PC-9 (cell line): ENCODE measurements around the gene SEMA3C. TPM values are rescaled to one million over a fixed set of nuclear protein-coding genes. Genes with fewer than 3 reads are reported as not detected.
A peak's percentile ranks its signal among the peaks of the same experiment; 100 is the strongest.

Source experiments
- BruUV-seq: library from RNA; stranded (reverse); fragments of 400-500 nt; replicated peaks from 2 replicates; lab custom pipeline; 2021; lab: Mats Ljungman, UMichigan
- CTCF ChIA-PET: fragments of 300-600 bp; sonication (Branson Sonifier 250); formaldehyde crosslinking; loops from one replicate; lab custom pipeline; 2022; ENCODE audit warnings: antibody characterized with exemption; lab: Charles Lee
- POLR2A ChIA-PET: fragments of 300-600 bp; sonication (Branson Sonifier 250); formaldehyde crosslinking; loops from one replicate; lab custom pipeline; 2022; ENCODE audit warnings: antibody characterized with exemption; ENCODE audit not compliant: unreplicated experiment; lab: Charles Lee
- DNase-seq, 2 experiments: peaks; one replicate each; pipeline versions ENCODE4 v3.0.0 to v3.0.0-alpha.2; 2015 to 2022; ENCODE audit warnings: mixed read lengths in 1 of 2
- H2AFZ ChIP-seq: fragments of 200-600 bp; sonication (generic); 2 replicates; pipeline ENCODE4 v1.8.1; 2017; ENCODE audit warnings: antibody characterized with exemption
- H3F3A ChIP-seq: fragments of 200-600 bp; sonication (generic); 2 replicates; pipeline ENCODE4 v1.8.1; 2017; ENCODE audit warnings: antibody characterized with exemption, mild to moderate bottlenecking, low read depth; ENCODE audit not compliant: insufficient read depth
- H3K27ac ChIP-seq: fragments of 200-600 bp; sonication (generic); 2 replicates; pipeline ENCODE4 v1.6.1; 2016; ENCODE audit warnings: mixed run types
- H3K27me3 ChIP-seq: fragments of 200-600 bp; sonication (generic); 2 replicates; pipeline ENCODE4 v1.6.1; 2016; ENCODE audit warnings: low read depth, mixed run types; ENCODE audit not compliant: insufficient read depth
- H3K36me3 ChIP-seq: fragments of 200-600 bp; sonication (generic); 2 replicates; pipeline ENCODE4 v1.6.1; 2016; ENCODE audit warnings: low read depth, mixed run types
- H3K4me1 ChIP-seq: fragments of 200-600 bp; sonication (generic); replicated peaks from 2 replicates; pipeline ENCODE4 v1.6.1; 2016; ENCODE audit warnings: mixed run types; ENCODE audit not compliant: insufficient read depth
- H3K4me2 ChIP-seq: fragments of 200-600 bp; sonication (generic); 2 replicates; pipeline ENCODE4 v1.6.1; 2017; ENCODE audit warnings: mixed run types
- H3K4me3 ChIP-seq: fragments of 200-600 bp; sonication (generic); 2 replicates; pipeline ENCODE4 v1.6.1; 2016; ENCODE audit warnings: mixed run types
- H3K79me2 ChIP-seq: fragments of 200-600 bp; sonication (generic); 2 replicates; pipeline ENCODE4 v1.6.1; 2017; ENCODE audit warnings: low read depth, mixed run types
- H3K9me2 ChIP-seq: fragments of 200-600 bp; sonication (generic); 2 replicates; pipeline ENCODE4 v1.8.1; 2017; ENCODE audit warnings: mild to moderate bottlenecking; ENCODE audit not compliant: insufficient read depth
- H3K9me3 ChIP-seq: fragments of 200-600 bp; sonication (generic); 2 replicates; pipeline ENCODE4 v1.8.1; 2016; ENCODE audit warnings: low read depth; ENCODE audit not compliant: insufficient read depth
- H4K20me1 ChIP-seq: fragments of 200-600 bp; sonication (generic); 2 replicates; pipeline ENCODE4 v1.8.1; 2017; ENCODE audit not compliant: insufficient read depth
- CTCF ChIP-seq: fragments of 200-600 bp; sonication (generic); conservative IDR thresholded peaks from 2 replicates; pipeline ENCODE4 v1.6.1; 2017; ENCODE audit warnings: mixed run types, antibody characterized with exemption, mild to moderate bottlenecking, moderate library complexity
- EZH2 ChIP-seq: fragments of 200-600 bp; sonication (generic); IDR thresholded peaks from 2 replicates; pipeline ENCODE4 v1.8.0; 2017; ENCODE audit warnings: antibody characterized with exemption, low read depth
- intact Hi-C: fragments of 100-400 bp; cut with micrococcal nuclease; formaldehyde crosslinking; loops from one replicate; pipeline ENCODE4 v1.10.0; 2022; ENCODE audit not compliant: unreplicated experiment
- total RNA-seq: library from RNA; stranded (reverse); gene quantifications from 2 replicates; pipeline ENCODE4 v1.2.3, GENCODE V29; 2021

The SEMA3C gene
- total RNA-seq, 1 experiment from 2014 or later = 19.9 TPM

- no TSS peak for BruUV-seq
- CTCF ChIA-PET = no interaction called here
- H3K9me2 ChIP-seq = no peaks in the 10 kb centered on the region
- intact Hi-C loops = loop anchor here (5.0 kb wide), 1 partner anchor 35 kb away; no protein-coding TSS in a partner anchor
- no peak overlapping the region for H2AFZ ChIP-seq
- no peaks in the 10 kb centered on the region for H3K9me3 ChIP-seq
- no peaks in the 10 kb centered on the region for H3F3A ChIP-seq
- TF ChIP-seq EZH2 (no peak), CTCF (peak; percentile 49; the same call in 1 of the 2 replicates)
- no peaks in the 10 kb centered on the region for H3K79me2 ChIP-seq
- no peak overlapping the region for H3K4me3 ChIP-seq
- H4K20me1 ChIP-seq = no peaks in the 10 kb centered on the region
- no peaks in the 10 kb centered on the region for H3K27me3 ChIP-seq
- no peak overlapping the region for H3K4me2 ChIP-seq
- 0 out of 2 replicates have a peak, but pooled peaks cover 7% of the 10 kb centered on the region for H3K4me1 ChIP-seq
- H3K27ac ChIP-seq = no peak overlapping the region
- no peaks in the 10 kb centered on the region for H3K36me3 ChIP-seq
- DNase-seq = no peak
- POLR2A ChIA-PET = no interaction called here
These were observed 186.2 kb downstream of the SEMA3C start for GRCh38 chr7:80732630-80733029.

- Histone ChIP-seq H2AFZ (no peak overlapping the region), H3K4me1 (0 out of 2 replicates have a peak, but pooled peaks cover 7% of the 10 kb centered on the region), H3K4me3 (no peak overlapping the region), H3K36me3 (no peaks in the 10 kb centered on the region), H3F3A (no peaks in the 10 kb centered on the region), H3K9me2 (no peaks in the 10 kb centered on the region), H4K20me1 (no peaks in the 10 kb centered on the region), H3K27ac (no peak overlapping the region), H3K27me3 (no peaks in the 10 kb centered on the region), H3K79me2 (no peaks in the 10 kb centered on the region), H3K4me2 (no peak overlapping the region), H3K9me3 (no peaks in the 10 kb centered on the region)
- BruUV-seq = no TSS peak
- no peak for DNase-seq
- intact Hi-C loops = loop anchor here (5.0 kb wide), 1 partner anchor 34 kb away; no protein-coding TSS in a partner anchor
- no peak for TF ChIP-seq EZH2
- ChIA-PET POLR2A (no interaction called here), CTCF (no interaction called here)
These were observed 187.6 kb downstream of the SEMA3C start for GRCh38 chr7:80731281-80731680.

- no peaks in the 10 kb centered on the region for H4K20me1 ChIP-seq
- H3K4me1 ChIP-seq = peaks cover 8% of the 10 kb centered on the region; the same call in 1 of the 2 replicates
- no peaks in the 10 kb centered on the region for H3K9me3 ChIP-seq
- H3K36me3 ChIP-seq = no peaks in the 10 kb centered on the region
- DNase-seq = peak in 1 of 2 experiments; percentile 40
- no peak overlapping the region for H3K4me2 ChIP-seq
- TF ChIP-seq EZH2 (no peak), CTCF (no peak)
- CTCF ChIA-PET = no interaction called here
- no peaks in the 10 kb centered on the region for H3F3A ChIP-seq
- no peak overlapping the region for H3K27ac ChIP-seq
- BruUV-seq = no TSS peak
- no peak overlapping the region for H3K4me3 ChIP-seq
- intact Hi-C loops = loop anchor here (5.0 kb wide), 1 partner anchor 32 kb away; no protein-coding TSS in a partner anchor
- H3K79me2 ChIP-seq = no peaks in the 10 kb centered on the region
- H3K27me3 ChIP-seq = no peaks in the 10 kb centered on the region
- H3K9me2 ChIP-seq = no peaks in the 10 kb centered on the region
- POLR2A ChIA-PET = no interaction called here
- peak overlapping the region; percentile 28; the same call in 1 of the 2 replicates for H2AFZ ChIP-seq
These were observed 189.1 kb downstream of the SEMA3C start for GRCh38 chr7:80729591-80730320.
